ENCODE data around the gene PPP1R15B.

PPP1R15B gene

GRCh38 chr1:204361781-204362180, 49.8 kb downstream of the PPP1R15B start:
- DNase-seq: no peak

GRCh38 chr1:204361341-204361771, 50.3 kb downstream of the PPP1R15B start:
- no peak for DNase-seq

GRCh38 chr1:204360314-204360713, 51.3 kb downstream of the PPP1R15B start:
- DNase-seq: no peak

- peak; percentile 81 for DNase-seq
These were observed 52.0 kb downstream of the PPP1R15B start, which contains the start of gene PLEKHA6 for GRCh38 chr1:204359474-204360255. Gene PLEKHA6, minus strand, starts transcription at chr1:204359929. Its CDS starts 86,202 bp downstream, at chr1:204273727.

- DNase-seq: no peak
These were observed 52.5 kb downstream of the PPP1R15B start for GRCh38 chr1:204359131-204359473.

GRCh38 chr1:204358605-204359004, 53.0 kb downstream of the PPP1R15B start:
- no peak for DNase-seq

GRCh38 chr1:204357551-204358490, 53.8 kb downstream of the PPP1R15B start:
- DNase-seq: peak; percentile 71

GRCh38 chr1:204356997-204357396, 54.6 kb downstream of the PPP1R15B start:
- DNase-seq: no peak

- DNase-seq: no peak
These were observed 55.7 kb downstream of the PPP1R15B start for GRCh38 chr1:204355913-204356312.

- DNase-seq: no peak
These were observed 57.0 kb downstream of the PPP1R15B start for GRCh38 chr1:204354579-204354978.
